A673 (cell line): Measurements from ENCODE around the gene DPH1.

Experiments
- CTCF ChIP-seq: fragments of 300-800, 200-600 bp; sonication (generic); conservative IDR thresholded peaks from 2 replicates; pipeline ENCODE4 v1.5.1; 2017; ENCODE audit warnings: low read depth, mild to moderate bottlenecking, antibody characterized with exemption, low read length, moderate library complexity, mixed read lengths
- EZH2 ChIP-seq: fragments of 200-600 bp; sonication (generic); IDR thresholded peaks from 2 replicates; pipeline ENCODE4 v1.6.1; 2017; ENCODE audit warnings: borderline replicate concordance, low read depth, mild to moderate bottlenecking, mixed read lengths, antibody characterized with exemption, low read length; ENCODE audit not compliant: poor library complexity, severe bottlenecking

DNA sequence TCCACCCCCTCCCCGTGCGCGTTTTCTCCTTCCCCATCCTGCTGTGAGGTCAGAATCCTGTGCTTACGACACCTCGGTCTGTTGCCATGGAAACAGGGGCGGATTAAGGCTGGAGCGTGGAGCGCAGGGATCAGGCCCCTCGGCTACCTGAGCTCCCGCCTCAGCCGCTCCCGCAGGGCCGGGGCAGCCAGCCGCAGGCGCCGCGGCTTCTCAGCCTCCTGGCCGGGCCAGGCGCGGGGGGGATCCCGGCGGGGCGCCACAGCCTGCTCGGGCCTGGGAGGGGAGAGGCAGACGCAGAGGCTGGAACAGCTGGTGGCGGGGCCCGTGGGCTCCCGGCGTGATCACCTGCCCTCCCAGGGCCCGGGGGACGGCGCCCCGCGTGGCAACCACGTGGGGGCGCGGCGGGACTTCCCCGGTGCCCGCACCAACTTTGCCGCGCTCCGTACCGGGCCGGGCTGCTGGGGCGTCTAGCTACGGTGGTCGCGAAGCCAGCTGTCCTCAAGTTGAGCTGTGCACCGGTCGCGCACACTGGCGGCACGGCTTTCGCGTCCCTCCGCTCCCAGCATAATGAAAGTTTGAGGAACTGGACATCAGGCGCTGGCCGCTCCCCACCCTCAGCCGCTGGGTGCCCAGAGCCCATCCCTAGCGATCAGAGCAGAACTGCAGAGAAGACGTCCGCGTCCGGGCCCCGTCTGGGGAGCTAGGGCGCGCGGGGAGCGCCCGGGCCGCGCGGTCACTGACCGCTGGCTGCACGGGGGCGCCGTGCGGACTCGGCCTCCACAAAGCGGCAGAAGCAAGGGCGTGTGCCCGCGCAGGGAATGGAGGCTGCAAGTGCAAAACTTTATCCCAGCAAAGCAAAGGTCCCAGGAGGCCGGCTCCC is 6.0 kb upstream of the DPH1 start:
- TF ChIP-seq EZH2 = no peak
- no peak; the same call in 1 of the 2 replicates for TF ChIP-seq CTCF
